ENCODE data around the gene NAT9.
A peak's percentile ranks its signal among the peaks of the same experiment; 100 is the strongest.

Gene NAT9

DNA sequence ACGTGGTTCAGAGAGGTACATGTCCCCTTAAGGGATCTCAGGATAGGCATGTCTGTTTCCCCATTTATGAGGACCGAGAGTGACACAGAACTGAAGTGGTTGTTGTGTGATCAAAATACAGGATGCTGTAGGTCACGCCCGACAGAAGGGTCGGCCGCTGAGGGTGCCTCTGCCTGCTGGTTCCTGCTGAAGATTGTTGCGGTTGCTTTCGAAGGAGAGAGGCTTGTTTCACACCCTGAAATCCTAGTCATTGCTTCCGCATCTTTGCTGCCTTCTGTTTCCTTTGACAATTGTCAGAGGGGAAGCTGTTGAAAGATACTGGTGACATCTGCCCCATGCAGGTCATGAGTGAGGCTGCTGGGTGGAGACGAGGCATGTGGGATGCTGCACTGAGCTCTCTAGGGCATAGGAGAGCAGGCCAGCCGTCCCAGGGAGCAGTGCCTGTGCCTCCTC is 3.8 kb upstream of the NAT9 start:
- DNase-seq (ENCODE audit: low spot score), result no peak

DNA sequence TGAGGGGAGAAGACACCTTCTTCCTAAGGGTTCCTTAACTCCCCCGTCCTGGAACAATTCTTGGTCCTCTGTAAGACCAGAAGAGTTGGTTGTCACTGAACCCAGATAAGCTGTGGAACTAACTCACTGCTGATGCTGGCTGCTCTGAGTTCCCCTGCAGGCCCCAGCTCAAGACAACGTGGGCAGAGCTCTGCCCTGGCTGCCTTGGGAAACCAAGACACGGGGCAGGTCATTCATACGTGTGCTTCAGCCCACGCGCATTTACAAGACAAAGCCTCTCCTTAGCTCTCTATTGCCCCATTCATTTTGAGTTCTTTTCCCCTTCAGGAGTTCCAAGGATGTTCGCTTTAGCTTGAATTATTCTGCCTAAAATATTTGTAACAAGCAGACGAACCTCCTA is 3.4 kb upstream of the NAT9 start:
- no peak for DNase-seq (ENCODE audit: low spot score)

DNA sequence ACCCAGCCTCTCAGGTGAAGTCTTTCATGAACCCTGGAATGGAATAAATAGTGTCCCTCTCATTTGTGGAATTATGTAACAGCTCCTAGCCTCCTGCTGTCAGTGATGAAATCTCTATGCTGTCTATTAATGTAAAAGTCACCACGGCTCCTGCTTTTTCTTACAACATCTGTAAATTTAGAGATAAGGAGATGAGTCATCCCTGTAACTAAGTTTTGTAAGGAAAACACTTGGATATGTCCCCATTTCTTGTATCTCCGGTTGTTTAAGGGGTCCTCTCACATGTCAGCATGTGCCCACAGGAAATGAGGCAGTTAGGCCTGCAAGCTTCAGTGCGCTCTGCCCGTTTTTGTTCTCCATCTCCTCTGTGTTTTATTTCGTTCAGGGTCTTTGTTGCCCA is 2.8 kb upstream of the NAT9 start:
- no peak for DNase-seq (ENCODE audit: low spot score)

- no peak for DNase-seq (ENCODE audit: low spot score)
These were observed 1.9 kb upstream of the NAT9 start for GRCh38 chr17:74777901-74778515.

DNA sequence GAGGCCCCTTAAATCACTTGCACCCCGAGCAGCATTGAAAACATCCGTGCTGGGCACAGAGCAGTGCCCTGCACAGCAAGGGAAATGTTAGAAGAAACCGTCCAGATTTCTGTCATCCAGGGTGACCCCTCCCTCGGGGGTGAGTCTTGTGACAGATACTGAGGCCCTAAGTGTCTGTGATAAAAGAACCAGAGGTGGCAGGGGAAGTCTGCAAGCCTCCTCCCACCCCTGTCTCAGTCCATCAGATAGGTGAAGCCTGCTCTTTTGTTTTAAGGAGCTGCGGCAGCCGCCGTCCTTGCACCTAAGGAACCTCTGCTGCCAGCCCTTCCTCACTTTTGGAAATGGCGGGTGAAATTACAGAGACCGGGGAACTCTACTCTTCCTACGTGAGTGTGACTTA is 845 bp upstream of the NAT9 start:
- no peak for DNase-seq (ENCODE audit: low spot score)

- DNase-seq (ENCODE audit: low spot score), result no peak
These were observed 619 bp downstream of the NAT9 start for GRCh38 chr17:74775409-74776043.

GRCh38 chr17:74773871-74774286 is 2.3 kb downstream of the NAT9 start:
- DNase-seq (ENCODE audit: low spot score), result peak; percentile 73

DNA sequence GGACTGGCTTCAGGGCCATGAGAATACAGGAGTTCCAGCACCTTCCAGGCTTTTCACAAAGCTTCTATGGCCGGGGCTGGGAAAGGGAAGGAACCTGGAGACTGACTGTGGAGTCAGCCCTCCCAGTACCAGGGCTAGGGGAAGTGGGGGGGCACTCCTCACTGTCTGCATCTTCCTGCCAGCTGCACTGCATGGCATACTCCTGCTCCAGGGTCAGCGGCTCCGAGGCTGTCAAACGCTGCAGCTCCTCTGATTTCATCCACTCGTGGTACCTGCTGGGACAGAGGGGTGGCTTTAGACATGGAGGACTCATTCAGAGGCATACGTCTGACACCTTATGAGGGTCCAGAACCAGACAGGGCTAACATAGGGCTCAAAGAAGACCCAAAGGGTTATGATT is 2.7 kb downstream of the NAT9 start:
- no peak for DNase-seq (ENCODE audit: low spot score)

DNA sequence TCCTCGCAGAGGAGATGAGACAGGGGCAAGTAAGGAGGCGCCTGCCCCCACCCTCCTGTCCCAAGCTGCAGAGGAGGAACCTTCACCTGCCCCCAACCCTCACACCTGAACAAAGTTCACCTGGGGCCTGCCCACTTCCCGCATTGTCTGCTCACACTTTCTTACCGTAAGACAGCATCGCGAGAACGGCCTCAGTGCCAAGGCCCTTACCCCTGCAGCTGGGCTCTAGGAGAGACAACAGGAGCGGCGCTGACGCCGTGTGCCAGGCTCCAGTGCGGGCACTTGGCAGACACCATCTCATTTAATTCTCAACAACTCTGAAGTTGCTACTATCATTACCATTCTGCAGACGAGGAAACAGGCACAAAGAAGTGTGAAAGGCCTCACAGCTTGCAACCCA is 4.1 kb downstream of the NAT9 start:
- DNase-seq (ENCODE audit: low spot score), result no peak

DNA sequence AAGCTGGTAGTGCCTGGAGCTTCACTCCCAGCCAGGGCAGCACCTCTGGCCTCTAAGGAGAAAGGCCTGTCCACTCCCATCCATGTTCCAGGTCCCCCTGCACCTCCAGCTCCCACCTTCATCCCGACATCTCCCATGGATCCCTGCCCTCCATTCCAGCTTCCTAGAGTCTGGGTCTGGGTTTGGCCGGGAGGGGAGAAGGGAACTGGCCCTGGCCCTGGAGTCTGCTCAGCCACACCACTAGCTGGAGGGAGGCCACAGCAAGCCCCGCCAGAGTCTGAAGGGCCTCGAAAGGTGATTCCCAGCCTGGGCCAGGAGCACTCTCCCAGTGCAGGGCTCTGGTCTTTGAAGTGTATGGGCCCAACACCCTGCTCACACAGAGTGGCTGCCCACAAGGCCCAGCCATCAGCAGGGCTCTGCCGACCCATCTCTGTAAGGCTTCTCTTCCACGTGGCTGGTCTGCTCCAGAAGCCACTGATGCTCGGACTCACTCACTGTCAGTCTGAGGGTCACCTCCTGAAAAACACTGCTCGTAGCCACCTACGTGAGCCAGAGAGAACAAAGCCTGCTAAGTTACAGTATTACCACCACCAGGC is 4.7 kb downstream of the NAT9 start:
- DNase-seq (ENCODE audit: low spot score), result no peak

GRCh38 chr17:74770498-74771318 is 5.4 kb downstream of the NAT9 start:
- peak; percentile 59 for DNase-seq (ENCODE audit: low spot score)

DNA sequence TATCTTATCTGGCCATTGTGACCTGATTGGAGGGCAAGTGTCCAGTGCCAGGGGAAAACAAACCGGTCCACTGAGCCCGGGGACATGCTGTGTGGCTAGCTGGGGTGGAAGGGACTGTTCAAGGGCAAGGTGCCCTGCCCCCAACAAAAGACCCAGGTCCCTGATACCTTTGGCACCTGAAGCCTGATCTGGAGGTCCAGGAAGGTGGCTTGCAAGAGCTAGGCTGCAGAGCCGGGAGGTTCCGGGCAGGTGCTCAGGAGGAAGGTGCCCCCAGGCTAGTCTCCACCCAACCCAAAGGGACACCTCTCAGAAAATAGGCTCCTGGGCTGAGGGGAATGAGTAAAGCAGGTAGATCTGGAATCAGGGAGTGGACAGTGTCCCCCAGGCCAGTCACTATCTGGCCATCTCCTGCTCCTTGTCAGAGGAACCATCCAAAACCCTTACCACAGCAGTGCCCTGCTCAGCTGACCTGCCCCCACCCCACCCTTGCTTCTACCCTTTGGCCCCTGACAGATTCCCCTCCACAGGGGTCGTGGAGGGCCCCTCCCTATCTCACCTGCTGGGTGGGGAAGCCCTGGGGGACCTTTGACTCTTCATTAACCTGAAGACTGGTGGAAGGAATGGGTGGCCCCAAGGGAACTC is 6.2 kb downstream of the NAT9 start:
- DNase-seq (ENCODE audit: low spot score), result no peak

GRCh38 chr17:74769266-74769855 is 6.8 kb downstream of the NAT9 start:
- no peak for DNase-seq (ENCODE audit: low spot score)

DNA sequence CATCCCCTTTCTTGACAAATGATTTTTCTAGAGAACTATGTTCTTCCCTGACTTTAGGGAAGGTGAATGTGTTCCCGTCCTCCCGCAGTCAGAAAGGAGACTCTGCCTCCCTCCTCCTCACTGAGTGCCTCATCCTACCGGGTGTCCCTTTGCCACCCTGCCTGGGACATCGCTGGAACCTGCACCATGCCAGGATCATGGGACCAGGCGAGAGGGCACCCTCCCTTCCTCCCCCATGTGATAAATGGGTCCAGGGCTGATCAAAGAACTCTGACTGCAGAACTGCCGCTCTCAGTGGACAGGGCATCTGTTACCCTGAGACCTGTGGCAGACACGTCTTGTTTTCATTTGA is 7.4 kb downstream of the NAT9 start:
- no peak for DNase-seq (ENCODE audit: low spot score)

DNA sequence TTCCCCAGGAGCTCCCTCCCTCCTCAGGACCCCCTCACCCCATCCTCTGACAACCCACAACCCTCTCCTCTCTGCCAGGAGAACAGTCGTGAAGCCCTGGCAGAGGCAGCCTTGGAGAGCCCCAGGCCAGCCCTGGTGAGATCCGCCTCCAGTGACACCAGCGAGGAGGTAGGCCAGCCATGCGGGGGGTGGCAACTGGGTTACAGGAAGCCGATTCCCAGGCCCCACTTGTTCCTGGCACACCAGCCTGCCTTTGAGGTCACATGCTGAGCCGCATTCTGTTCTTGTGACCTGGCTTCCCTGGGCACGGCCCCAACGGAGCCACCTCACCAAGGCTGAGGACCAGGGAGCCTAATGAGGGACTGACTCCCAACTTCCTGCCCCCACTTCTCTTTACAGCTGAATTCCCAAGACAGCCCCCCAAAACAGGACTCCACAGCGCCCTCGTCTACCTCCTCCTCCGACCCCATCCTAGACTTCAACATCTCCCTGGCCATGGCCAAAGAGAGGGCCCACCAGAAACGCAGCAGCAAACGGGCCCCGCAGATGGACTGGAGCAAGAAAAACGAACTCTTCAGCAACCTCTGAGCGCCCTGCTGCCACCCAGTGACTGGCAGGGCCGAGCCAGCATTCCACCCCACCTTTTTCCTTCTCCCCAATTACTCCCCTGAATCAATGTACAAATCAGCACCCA is 7.9 kb downstream of the NAT9 start:
- DNase-seq (ENCODE audit: low spot score), result peak; percentile 87

DNA sequence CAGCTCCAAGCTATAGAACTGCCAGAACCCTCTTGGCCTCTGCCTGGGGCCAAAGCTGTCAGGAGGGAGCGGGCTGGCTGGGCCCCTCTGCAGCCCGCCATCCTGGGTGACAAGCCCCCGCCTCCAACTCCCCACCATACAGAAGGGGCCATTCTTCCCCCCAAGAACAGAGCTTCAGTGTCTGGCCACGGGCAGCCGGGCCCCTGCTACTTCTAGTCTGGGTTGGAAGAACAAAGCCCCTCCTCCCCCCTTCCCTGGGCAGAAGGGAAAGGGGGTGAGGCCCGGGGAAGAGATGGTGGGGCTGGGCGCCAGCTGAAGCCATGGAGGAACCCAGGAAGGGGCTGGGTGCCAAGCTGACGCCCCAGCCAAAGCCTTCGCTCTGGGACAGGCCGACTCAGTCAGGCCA is 9.0 kb downstream of the NAT9 start:
- DNase-seq (ENCODE audit: low spot score), result no peak

DNA sequence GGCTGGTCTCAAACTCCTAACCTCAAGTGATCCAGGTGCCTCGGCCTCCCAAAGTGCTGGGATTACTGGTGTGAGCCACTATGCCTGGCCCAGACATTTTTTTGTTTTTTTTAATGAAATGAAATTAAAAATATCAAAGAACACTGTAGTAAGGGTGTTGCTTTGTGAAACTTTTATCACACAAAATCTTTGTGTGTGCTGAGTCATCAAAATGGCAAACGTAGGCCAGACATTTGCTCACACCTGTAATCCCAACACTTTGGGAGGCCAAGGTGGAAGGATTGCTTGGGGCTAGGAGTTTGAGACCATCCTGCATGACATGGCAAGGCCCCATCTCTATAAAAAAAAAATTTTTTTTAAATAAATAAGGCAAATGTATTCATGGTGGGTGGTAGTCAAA is 9.7 kb downstream of the NAT9 start:
- DNase-seq (ENCODE audit: low spot score), result no peak

DNA sequence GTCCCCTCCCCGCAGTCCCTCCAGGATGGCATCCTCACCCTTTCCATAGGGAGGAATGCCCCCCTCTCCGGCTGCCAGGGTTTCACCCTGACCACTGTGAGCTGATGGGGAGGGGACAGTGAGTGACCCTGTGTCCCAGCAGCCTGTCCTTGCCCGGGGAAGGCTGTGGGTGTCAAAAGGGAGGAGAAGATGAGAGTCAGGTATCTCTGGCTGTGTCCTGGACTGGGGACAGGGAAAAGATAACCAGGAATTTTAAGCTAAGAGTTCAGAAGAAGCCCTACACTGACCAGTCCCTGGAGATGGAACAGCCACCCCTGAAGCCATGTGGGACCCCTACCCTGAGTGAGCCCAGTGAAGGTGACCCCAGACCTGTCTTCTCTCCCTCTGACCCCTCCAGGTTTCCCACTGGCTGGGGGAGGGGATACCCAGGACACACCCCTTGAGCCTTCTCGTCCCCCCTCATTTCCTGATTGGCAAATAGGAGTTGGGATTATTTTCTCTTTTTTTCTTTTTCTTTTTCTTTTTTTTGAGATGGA is 11.3 kb downstream of the NAT9 start:
- DNase-seq (ENCODE audit: low spot score), result no peak

DNA sequence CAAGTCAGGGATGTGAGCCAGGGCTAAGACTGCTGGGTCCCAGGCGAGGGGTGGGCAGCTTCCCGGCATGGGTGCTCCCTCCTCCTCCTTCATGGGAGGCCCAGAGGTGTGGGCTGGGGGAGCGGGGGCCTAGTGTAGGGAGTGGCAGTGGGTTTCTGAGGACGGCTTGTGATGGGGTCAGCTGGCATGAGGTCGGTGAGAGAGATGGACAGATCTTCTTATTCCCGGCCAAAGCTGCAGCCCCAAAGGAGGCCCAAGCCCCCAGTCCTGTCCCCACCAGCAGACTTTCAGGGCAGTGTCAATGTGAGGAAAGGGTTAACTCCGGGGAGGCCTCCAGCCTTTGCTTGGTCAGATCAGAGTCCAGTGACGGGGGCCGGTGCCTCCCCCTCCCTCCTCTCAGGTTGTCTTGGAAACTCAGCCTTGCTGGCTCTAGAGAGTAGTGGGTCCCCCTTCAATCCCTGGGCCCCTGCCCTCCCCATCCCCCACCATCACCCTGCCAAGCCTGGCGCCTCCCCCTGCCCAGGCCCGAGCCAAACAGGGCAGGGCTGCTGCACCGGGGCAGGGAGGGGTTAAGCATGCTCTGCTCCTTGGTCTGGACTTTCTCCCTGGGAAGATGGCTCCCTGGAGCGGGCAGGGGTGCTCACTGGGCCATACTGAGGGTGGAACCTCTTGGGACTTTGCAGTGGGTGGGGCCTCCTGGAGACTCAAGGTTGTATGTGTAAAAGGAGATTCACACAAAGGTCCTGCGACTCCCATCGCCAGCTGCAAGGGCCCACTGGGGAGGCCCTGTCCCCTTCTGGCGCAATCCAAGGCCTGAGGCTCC is 12.4 kb downstream of the NAT9 start:
- no peak for DNase-seq (ENCODE audit: low spot score)

- DNase-seq (ENCODE audit: low spot score), result no peak
These were observed 14.2 kb downstream of the NAT9 start for GRCh38 chr17:74761931-74762330.
